SK-N-SH treated with all-trans-retinoic acid at 6 μM for 48 hours (cell line): ENCODE results near the gene SLC5A8.
A peak's percentile ranks its signal among the peaks of the same experiment; 100 is the strongest.
"Not testable (repeated sequence)": the region's sequence is repeated elsewhere in the genome, so short reads cannot be mapped to it uniquely, and the experiment has no call there.

Experiments
- ATAC-seq: fragments of 200-7000 bp; cut with Tn5 transposase; 3 replicates; pipeline ENCODE4 v1.9.1; 2020; ENCODE audit warnings: mild to moderate bottlenecking, moderate library complexity
- ARNTL ChIP-seq: fragments of 450-650 bp; formaldehyde crosslinking; IDR thresholded peaks from 2 replicates; pipeline ENCODE4 v1.5.0; 2020; ENCODE audit warnings: low read depth, mild to moderate bottlenecking, moderate library complexity, borderline replicate concordance
- BACH2 ChIP-seq: fragments of 250-450 bp; sonication (Bioruptor Pico); IDR thresholded peaks from 2 replicates; pipeline ENCODE4 v1.9.0; 2021; ENCODE audit warnings: mild to moderate bottlenecking, borderline replicate concordance
- CSDC2 ChIP-seq: fragments of 250-450 bp; sonication (Bioruptor Pico); IDR thresholded peaks from 2 replicates; pipeline ENCODE4 v1.5.0; 2020; ENCODE audit warnings: mild to moderate bottlenecking, moderate library complexity
- ESRRG ChIP-seq: fragments of 250-450 bp; sonication (Bioruptor Pico); IDR thresholded peaks from 2 replicates; pipeline ENCODE4 v1.6.1; 2021; ENCODE audit warnings: mild to moderate bottlenecking
- ISL1 ChIP-seq: fragments of 250-450 bp; sonication (Bioruptor Pico); IDR thresholded peaks from 2 replicates; pipeline ENCODE4 v2.1.2; 2022; ENCODE audit warnings: mild to moderate bottlenecking, moderate library complexity
- OSR1 ChIP-seq: fragments of 250-450 bp; sonication (Bioruptor Pico); IDR thresholded peaks from 2 replicates; pipeline ENCODE4 v1.8.0; 2022; ENCODE audit warnings: moderate library complexity, mild to moderate bottlenecking, inconsistent platforms
- PATZ1 ChIP-seq: fragments of 250-450 bp; sonication (Bioruptor Pico); IDR thresholded peaks from 2 replicates; pipeline ENCODE4 v1.8.0; 2020; ENCODE audit warnings: mild to moderate bottlenecking, moderate library complexity, borderline replicate concordance
- POU6F1 ChIP-seq: fragments of 250-450 bp; sonication (Bioruptor Pico); IDR thresholded peaks from 2 replicates; pipeline ENCODE4 v1.8.0; 2021; ENCODE audit warnings: low read depth, mild to moderate bottlenecking, moderate library complexity, borderline replicate concordance
- PPARA ChIP-seq: fragments of 250-450 bp; sonication (Bioruptor Pico); IDR thresholded peaks from 2 replicates; pipeline ENCODE4 v1.5.0; 2020; ENCODE audit warnings: mild to moderate bottlenecking, borderline replicate concordance
- RARB ChIP-seq: fragments of 250-450 bp; sonication (Bioruptor Pico); IDR thresholded peaks from 2 replicates; pipeline ENCODE4 v1.8.0; 2021; ENCODE audit warnings: mild to moderate bottlenecking, moderate library complexity
- SNAI2 ChIP-seq: fragments of 250-450 bp; sonication (Bioruptor Pico); IDR thresholded peaks from 2 replicates; pipeline ENCODE4 v1.5.0; 2020; ENCODE audit warnings: mild to moderate bottlenecking, moderate library complexity
- TCF4 ChIP-seq: fragments of 250-450 bp; sonication (Bioruptor Pico); IDR thresholded peaks from 2 replicates; pipeline ENCODE4 v1.8.0; 2021; ENCODE audit warnings: mild to moderate bottlenecking, moderate library complexity, borderline replicate concordance
- ZC3H10 ChIP-seq: fragments of 250-450 bp; sonication (Bioruptor Pico); IDR thresholded peaks from 2 replicates; pipeline ENCODE4 v1.5.1; 2021; ENCODE audit warnings: mild to moderate bottlenecking, moderate library complexity
- ZFP3 ChIP-seq: fragments of 250-450 bp; sonication (Bioruptor Pico); IDR thresholded peaks from 2 replicates; pipeline ENCODE4 v1.5.0; 2020; ENCODE audit warnings: mild to moderate bottlenecking, moderate library complexity
- ZFP30 ChIP-seq: fragments of 450-650 bp; formaldehyde crosslinking; IDR thresholded peaks from 2 replicates; pipeline ENCODE4 v1.5.0; 2022; ENCODE audit warnings: mild to moderate bottlenecking, moderate library complexity
- ZNF565 ChIP-seq: fragments of 450-650 bp; formaldehyde crosslinking; conservative IDR thresholded peaks from 2 replicates; pipeline ENCODE4 v1.5.0; 2020; ENCODE audit warnings: low read depth, mild to moderate bottlenecking, moderate library complexity
- ZNF70 ChIP-seq: fragments of 450-650 bp; formaldehyde crosslinking; IDR thresholded peaks from 2 replicates; pipeline ENCODE4 v1.5.0; 2020; ENCODE audit warnings: mild to moderate bottlenecking, moderate library complexity
- ZNF8 ChIP-seq: fragments of 450-650 bp; formaldehyde crosslinking; IDR thresholded peaks from 2 replicates; pipeline ENCODE4 v1.5.0; 2020; ENCODE audit warnings: mild to moderate bottlenecking, moderate library complexity
- TF ChIP-seq, protein P1 (sequence below): fragments of 250-450 bp; sonication (Bioruptor Pico); IDR thresholded peaks from 2 replicates; pipeline ENCODE4 v1.5.0; 2020; ENCODE audit warnings: mild to moderate bottlenecking, moderate library complexity

Gene SLC5A8

GRCh38 chr12:101165319-101165718 lies 44.7 kb downstream of the SLC5A8 start:
- ATAC-seq = no peak
- no peak for TF ChIP-seq ISL1
- TF ChIP-seq RARB (CRISPR knock-in tag) = no peak
- no peak for TF ChIP-seq POU6F1 (CRISPR knock-in tag)
- TF ChIP-seq ARNTL (CRISPR knock-in tag) = no peak
- TF ChIP-seq ZNF70 (CRISPR knock-in tag) = no peak
- TF ChIP-seq TCF4 (CRISPR knock-in tag) = no peak
- TF ChIP-seq ZC3H10 (CRISPR knock-in tag) = no peak
- no peak for TF ChIP-seq ZNF565 (CRISPR knock-in tag)
- TF ChIP-seq CSDC2 (CRISPR knock-in tag) = no peak
- TF ChIP-seq BACH2 (CRISPR knock-in tag) = no peak
- no peak for TF ChIP-seq PPARA (CRISPR knock-in tag)
- TF ChIP-seq PATZ1 (CRISPR knock-in tag) = no peak
- TF ChIP-seq OSR1 (CRISPR knock-in tag) = no peak

- ATAC-seq = not testable (repeated sequence)
Measured at GRCh38 chr12:101145777-101146431, 64.1 kb downstream of the SLC5A8 start.

DNA sequence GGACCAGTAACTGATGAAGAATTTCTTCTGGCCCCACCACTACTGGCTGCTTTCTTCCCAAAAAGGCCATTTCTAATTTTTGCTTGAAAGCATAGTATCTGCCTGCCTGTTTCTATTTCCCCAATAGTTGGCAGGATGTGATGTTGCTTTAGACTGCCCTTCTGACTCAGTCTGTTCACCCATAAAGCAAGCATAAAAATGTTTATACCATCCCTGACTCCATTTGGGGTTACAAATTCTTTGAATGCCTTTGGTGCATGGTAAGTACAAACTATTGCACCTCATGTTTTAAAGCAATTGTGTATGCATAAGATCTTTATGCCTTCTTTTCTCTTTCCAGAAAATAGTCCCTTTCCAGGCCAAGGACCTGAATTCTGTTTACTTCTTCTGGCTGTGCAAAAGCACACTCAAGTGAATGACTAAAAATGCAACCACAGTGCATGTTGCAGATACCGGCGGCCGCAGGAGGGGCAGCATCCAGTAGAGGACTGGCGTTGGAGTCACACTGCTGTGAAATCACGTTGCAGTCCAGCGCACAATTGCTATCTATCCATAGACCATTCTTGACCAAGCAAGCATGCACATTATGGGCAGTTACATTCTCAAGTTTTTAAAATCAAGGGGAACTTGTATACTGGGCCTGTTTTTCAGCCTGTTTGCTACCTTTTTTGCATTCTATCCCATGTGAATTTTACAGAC lies 82.4 kb downstream of the SLC5A8 start:
- TF ChIP-seq PATZ1 (CRISPR knock-in tag) (no peak), ESRRG (CRISPR knock-in tag) (no peak), ZNF8 (no peak), BACH2 (CRISPR knock-in tag) (no peak), CSDC2 (CRISPR knock-in tag) (no peak), ZFP30 (CRISPR knock-in tag) (no peak), ZNF565 (CRISPR knock-in tag) (no peak), ISL1 (no peak), POU6F1 (CRISPR knock-in tag) (no peak), PPARA (CRISPR knock-in tag) (no peak), RARB (CRISPR knock-in tag) (no peak), ZFP3 (CRISPR knock-in tag) (no peak), SNAI2 (no peak), TCF4 (CRISPR knock-in tag) (no peak)
- TF ChIP-seq, protein P1, sequence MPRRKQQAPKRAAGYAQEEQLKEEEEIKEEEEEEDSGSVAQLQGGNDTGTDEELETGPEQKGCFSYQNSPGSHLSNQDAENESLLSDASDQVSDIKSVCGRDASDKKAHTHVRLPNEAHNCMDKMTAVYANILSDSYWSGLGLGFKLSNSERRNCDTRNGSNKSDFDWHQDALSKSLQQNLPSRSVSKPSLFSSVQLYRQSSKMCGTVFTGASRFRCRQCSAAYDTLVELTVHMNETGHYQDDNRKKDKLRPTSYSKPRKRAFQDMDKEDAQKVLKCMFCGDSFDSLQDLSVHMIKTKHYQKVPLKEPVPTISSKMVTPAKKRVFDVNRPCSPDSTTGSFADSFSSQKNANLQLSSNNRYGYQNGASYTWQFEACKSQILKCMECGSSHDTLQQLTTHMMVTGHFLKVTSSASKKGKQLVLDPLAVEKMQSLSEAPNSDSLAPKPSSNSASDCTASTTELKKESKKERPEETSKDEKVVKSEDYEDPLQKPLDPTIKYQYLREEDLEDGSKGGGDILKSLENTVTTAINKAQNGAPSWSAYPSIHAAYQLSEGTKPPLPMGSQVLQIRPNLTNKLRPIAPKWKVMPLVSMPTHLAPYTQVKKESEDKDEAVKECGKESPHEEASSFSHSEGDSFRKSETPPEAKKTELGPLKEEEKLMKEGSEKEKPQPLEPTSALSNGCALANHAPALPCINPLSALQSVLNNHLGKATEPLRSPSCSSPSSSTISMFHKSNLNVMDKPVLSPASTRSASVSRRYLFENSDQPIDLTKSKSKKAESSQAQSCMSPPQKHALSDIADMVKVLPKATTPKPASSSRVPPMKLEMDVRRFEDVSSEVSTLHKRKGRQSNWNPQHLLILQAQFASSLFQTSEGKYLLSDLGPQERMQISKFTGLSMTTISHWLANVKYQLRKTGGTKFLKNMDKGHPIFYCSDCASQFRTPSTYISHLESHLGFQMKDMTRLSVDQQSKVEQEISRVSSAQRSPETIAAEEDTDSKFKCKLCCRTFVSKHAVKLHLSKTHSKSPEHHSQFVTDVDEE (CRISPR knock-in tag) = no peak
- ATAC-seq = peak; percentile 66
